HG02981 (cell line): Measurements from ENCODE around the gene ADGRE3.
"Not testable (repeated sequence)": the region's sequence is repeated elsewhere in the genome, so short reads cannot be mapped to it uniquely, and the experiment has no call there.

Source experiments
- ATAC-seq: cut with Tn5 transposase; IDR thresholded peaks from one replicate; pipeline ENCODE4 v1.9.1; 2021; ENCODE audit warnings: mild to moderate bottlenecking, moderate library complexity; ENCODE audit not compliant: unreplicated experiment

The ADGRE3 gene

GRCh38 chr19:14672188-14672872 is 2.3 kb downstream of the ADGRE3 start:
- ATAC-seq = no peak

- no peak for ATAC-seq
These were observed 4.2 kb downstream of the ADGRE3 start for GRCh38 chr19:14670408-14670807.

GRCh38 chr19:14669940-14670339 is 4.7 kb downstream of the ADGRE3 start:
- no peak for ATAC-seq

GRCh38 chr19:14661372-14661924 is 13.2 kb downstream of the ADGRE3 start:
- no peak for ATAC-seq

- ATAC-seq = no peak
These were observed 14.7 kb downstream of the ADGRE3 start for GRCh38 chr19:14659874-14660489.

GRCh38 chr19:14655726-14656125 is 18.9 kb downstream of the ADGRE3 start:
- ATAC-seq = no peak

GRCh38 chr19:14654786-14655560 is 19.7 kb downstream of the ADGRE3 start:
- no peak for ATAC-seq

GRCh38 chr19:14650161-14650560 is 24.5 kb downstream of the ADGRE3 start:
- no peak for ATAC-seq

GRCh38 chr19:14649020-14649419 is 25.6 kb downstream of the ADGRE3 start:
- no peak for ATAC-seq

- no peak for ATAC-seq
These were observed 26.1 kb downstream of the ADGRE3 start for GRCh38 chr19:14648506-14648905.

- no peak for ATAC-seq
These were observed 34.9 kb downstream of the ADGRE3 start for GRCh38 chr19:14639536-14640277.

- ATAC-seq = no peak
These were observed 42.4 kb downstream of the ADGRE3 start for GRCh38 chr19:14632286-14632685.

GRCh38 chr19:14629557-14629956 is 45.1 kb downstream of the ADGRE3 start:
- ATAC-seq = no peak

GRCh38 chr19:14624491-14624890 is 50.2 kb downstream of the ADGRE3 start:
- not testable (repeated sequence) for ATAC-seq

- no peak for ATAC-seq
These were observed 55.2 kb downstream of the ADGRE3 start for GRCh38 chr19:14619404-14619803.

- no peak for ATAC-seq
These were observed 58.2 kb downstream of the ADGRE3 start for GRCh38 chr19:14616407-14616806.

GRCh38 chr19:14615623-14616022 is 59.0 kb downstream of the ADGRE3 start:
- ATAC-seq = no peak

- ATAC-seq = no peak
These were observed 60.6 kb downstream of the ADGRE3 start for GRCh38 chr19:14614099-14614412.

- not testable (repeated sequence) for ATAC-seq
These were observed 61.1 kb downstream of the ADGRE3 start for GRCh38 chr19:14613399-14614098.

GRCh38 chr19:14612657-14613056 is 62.0 kb downstream of the ADGRE3 start:
- no peak for ATAC-seq
